Testis (tissue), 5 donors: ENCODE results near the gene KLLN. TPM values are rescaled to one million over a fixed set of nuclear protein-coding genes. Genes with fewer than 3 reads are reported as not detected.
"Not testable (repeated sequence)": the region's sequence is repeated elsewhere in the genome, so short reads cannot be mapped to it uniquely, and the experiment has no call there.

Source experiments
- DNase-seq: peaks from one replicate; pipeline ENCODE4 v3.0.0-alpha.2; 2019
- H3K27ac ChIP-seq, 2 donors: fragments of 200-600 bp; sonication (generic); one replicate each; pipeline ENCODE4 v1.5.1; 2019
- H3K27me3 ChIP-seq: fragments of 200-600 bp; sonication (generic); one replicate; pipeline ENCODE4 v1.5.1; 2019
- H3K36me3 ChIP-seq: fragments of 200-600 bp; sonication (generic); one replicate; pipeline ENCODE4 v1.5.1; 2017; ENCODE audit warnings: low read depth; ENCODE audit errors: missing control alignments
- H3K4me1 ChIP-seq: fragments of 200-600 bp; sonication (generic); one replicate; pipeline ENCODE4 v1.5.1; 2019
- H3K4me3 ChIP-seq, 2 donors: fragments of 200-600 bp; sonication (generic); one replicate each; pipeline ENCODE4 v1.5.1; 2017 to 2019
- H3K9me3 ChIP-seq: fragments of 200-600 bp; sonication (generic); one replicate; pipeline ENCODE4 v1.5.1; 2017
- POLR2A ChIP-seq: fragments of 450-650 bp; IDR thresholded peaks from one replicate; pipeline ENCODE4 v1.6.1; 2017; ENCODE audit warnings: antibody characterized with exemption, mild to moderate bottlenecking, moderate library complexity
- WGBS, 2 donors: methylation state at CpG; one replicate each; pipeline ENCODE4 v1.1.5; 2018; 5-methylcytosine and 5-hydroxymethylcytosine counted together
- intact Hi-C: fragments of 100-400 bp; cut with DNase I; formaldehyde crosslinking; loops from one replicate; pipeline ENCODE4 v1.15.1; 2023; ENCODE audit warnings: low total_unique reads
- long read RNA-seq, 2 donors: transcript quantifications; one replicate each; lab custom pipeline, GENCODE V29; 2026
- polyA plus RNA-seq: library from polyadenylated mRNA; stranded (reverse); fragments of 350-450 nt; fragmentation: Illumina TruSeq; extraction: RNeasy Lipid Tissue Mini Kit (QIAGEN cat#74804); gene quantifications from one replicate; pipeline ENCODE4 v1.2.3, GENCODE V29; 2014; ENCODE audit warnings: low read depth, low replicate concordance; ENCODE audit not compliant: insufficient read depth
- total RNA-seq, 2 donors: library from RNA; depleted of rRNA; stranded (reverse); fragments of >200 nt; gene quantifications; one replicate each; pipeline ENCODE4 v1.2.3, GENCODE V29; 2016
- TF ChIP-seq, protein P1 (sequence below), 3 experiments: fragments of 450-650 bp in 2 of 3; fragments of 200-600 bp in 1 of 3; sonication (generic) in 1 of 3; IDR thresholded peaks; one replicate each; pipeline ENCODE4 v1.5.1; 2016 to 2019; ENCODE audit warnings: antibody characterized with exemption in 3 of 3, mild to moderate bottlenecking in 2 of 3, moderate library complexity in 1 of 3

The KLLN gene, protein sequence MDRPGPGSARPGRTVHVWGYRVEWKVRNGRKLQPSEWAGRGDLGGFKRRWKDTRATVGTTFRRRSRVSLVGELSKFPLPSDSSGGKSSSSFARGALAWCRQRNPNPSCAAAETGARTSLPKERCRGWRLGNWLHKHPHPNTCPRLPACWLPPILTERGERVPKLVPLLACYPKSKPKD
- total RNA-seq: 1 to 10 TPM; 2.0 to 3.9 TPM
- polyA plus RNA-seq: 2.0 TPM
- long read RNA-seq, donor 1, full-length matches to known transcripts: 2 of 2 reads
- long read RNA-seq, donor 1, partial matches to known transcripts: 0 of 2 reads
- long read RNA-seq, donor 1, other reads (novel, unspliced or antisense): 0 of 2 reads
- long read RNA-seq, donor 2, full-length matches to known transcripts: 3 of 3 reads
- long read RNA-seq, donor 2, partial matches to known transcripts: 0 of 3 reads
- long read RNA-seq, donor 2, other reads (novel, unspliced or antisense): 0 of 3 reads

DNA sequence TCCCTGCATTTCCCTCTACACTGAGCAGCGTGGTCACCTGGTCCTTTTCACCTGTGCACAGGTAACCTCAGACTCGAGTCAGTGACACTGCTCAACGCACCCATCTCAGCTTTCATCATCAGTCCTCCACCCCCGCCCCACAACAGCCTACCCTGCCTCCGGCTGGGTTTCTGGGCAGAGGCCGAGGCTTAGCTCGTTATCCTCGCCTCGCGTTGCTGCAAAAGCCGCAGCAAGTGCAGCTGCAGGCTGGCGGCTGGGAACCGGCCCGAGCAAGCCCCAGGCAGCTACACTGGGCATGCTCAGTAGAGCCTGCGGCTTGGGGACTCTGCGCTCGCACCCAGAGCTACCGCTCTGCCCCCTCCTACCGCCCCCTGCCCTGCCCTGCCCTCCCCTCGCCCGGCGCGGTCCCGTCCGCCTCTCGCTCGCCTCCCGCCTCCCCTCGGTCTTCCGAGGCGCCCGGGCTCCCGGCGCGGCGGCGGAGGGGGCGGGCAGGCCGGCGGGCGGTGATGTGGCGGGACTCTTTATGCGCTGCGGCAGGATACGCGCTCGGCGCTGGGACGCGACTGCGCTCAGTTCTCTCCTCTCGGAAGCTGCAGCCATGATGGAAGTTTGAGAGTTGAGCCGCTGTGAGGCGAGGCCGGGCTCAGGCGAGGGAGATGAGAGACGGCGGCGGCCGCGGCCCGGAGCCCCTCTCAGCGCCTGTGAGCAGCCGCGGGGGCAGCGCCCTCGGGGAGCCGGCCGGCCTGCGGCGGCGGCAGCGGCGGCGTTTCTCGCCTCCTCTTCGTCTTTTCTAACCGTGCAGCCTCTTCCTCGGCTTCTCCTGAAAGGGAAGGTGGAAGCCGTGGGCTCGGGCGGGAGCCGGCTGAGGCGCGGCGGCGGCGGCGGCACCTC is at the start of gene KLLN, which contains the start of gene PTEN:
Gene KLLN (minus strand): TSS at position 481 of the 891 bp plus-strand sequence. CDS start 1,046 bp downstream, outside the sequence.
Gene PTEN (plus strand): TSS at position 573 of the 891 bp plus-strand sequence. CDS start 845 bp downstream, outside the sequence.
- peak; percentile 48 for TF ChIP-seq POLR2A
- TF ChIP-seq, protein P1, sequence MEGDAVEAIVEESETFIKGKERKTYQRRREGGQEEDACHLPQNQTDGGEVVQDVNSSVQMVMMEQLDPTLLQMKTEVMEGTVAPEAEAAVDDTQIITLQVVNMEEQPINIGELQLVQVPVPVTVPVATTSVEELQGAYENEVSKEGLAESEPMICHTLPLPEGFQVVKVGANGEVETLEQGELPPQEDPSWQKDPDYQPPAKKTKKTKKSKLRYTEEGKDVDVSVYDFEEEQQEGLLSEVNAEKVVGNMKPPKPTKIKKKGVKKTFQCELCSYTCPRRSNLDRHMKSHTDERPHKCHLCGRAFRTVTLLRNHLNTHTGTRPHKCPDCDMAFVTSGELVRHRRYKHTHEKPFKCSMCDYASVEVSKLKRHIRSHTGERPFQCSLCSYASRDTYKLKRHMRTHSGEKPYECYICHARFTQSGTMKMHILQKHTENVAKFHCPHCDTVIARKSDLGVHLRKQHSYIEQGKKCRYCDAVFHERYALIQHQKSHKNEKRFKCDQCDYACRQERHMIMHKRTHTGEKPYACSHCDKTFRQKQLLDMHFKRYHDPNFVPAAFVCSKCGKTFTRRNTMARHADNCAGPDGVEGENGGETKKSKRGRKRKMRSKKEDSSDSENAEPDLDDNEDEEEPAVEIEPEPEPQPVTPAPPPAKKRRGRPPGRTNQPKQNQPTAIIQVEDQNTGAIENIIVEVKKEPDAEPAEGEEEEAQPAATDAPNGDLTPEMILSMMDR (IDR thresholded peaks at IDR 0.05): peak in 1 of 3 experiments; percentile 7
- DNase-seq: peak; percentile 94
- Histone ChIP-seq H3K9me3 (no peaks in the 10 kb centered on the region), H3K4me3 (peak within 1 kb of the TSS; percentile 93 to 96), H3K4me1 (peaks cover 12% of the 10 kb centered on the region), H3K36me3 (no peaks in the 10 kb centered on the region), H3K27me3 (no peaks in the 10 kb centered on the region), H3K27ac (peak within 1 kb of the TSS; percentile 87 to 99)
- 0% methylated on average over 2 to 53 of the region's 89 CpGs for WGBS, 2 donors
- intact Hi-C loops: loop anchor here (10.0 kb wide), 2 partner anchors 182 to 522 kb away; no protein-coding TSS in a partner anchor

DNA sequence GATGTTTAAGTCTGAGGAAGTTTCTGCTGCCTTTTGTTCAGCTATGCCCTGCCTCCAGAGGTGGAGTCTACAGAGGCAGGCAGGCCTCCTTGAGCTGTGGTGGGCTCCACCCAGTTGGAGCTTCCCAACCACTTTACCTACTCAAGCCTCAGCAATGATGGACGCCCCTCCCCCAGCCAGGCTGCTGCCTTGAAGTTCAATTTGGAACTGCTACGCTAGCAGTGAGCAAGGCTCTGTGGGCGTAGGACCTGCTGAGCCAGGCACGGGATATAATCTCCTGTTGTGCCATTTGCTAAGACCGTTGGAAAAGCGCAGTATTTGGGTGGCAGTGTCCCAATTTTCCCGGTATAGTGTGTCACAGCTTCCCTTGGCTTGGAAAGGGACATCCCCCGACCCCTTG is 40.1 kb upstream of the KLLN start:
- H3K27ac ChIP-seq, H3K27me3 ChIP-seq, intact Hi-C loops, DNase-seq, H3K9me3 ChIP-seq, H3K4me3 ChIP-seq, H3K4me1 ChIP-seq, H3K36me3 ChIP-seq: not testable (repeated sequence)
- WGBS, 2 donors: 79 to 92% methylated on average over 8 of the region's 8 CpGs

- 95 to 99% methylated on average over 8 of the region's 8 CpGs for WGBS, 2 donors
- DNase-seq, H3K36me3 ChIP-seq, H3K27me3 ChIP-seq, H3K4me1 ChIP-seq, H3K4me3 ChIP-seq, H3K27ac ChIP-seq, H3K9me3 ChIP-seq, intact Hi-C loops: not testable (repeated sequence)
Observed at GRCh38 chr10:87897957-87898356, 34.6 kb upstream of the KLLN start.

GRCh38 chr10:87896216-87896615 is 32.9 kb upstream of the KLLN start:
- DNase-seq: no peak
- Histone ChIP-seq H3K36me3 (no peaks in the 10 kb centered on the region), H3K27me3 (no peaks in the 10 kb centered on the region), H3K27ac (no peak overlapping the region), H3K9me3 (no peaks in the 10 kb centered on the region), H3K4me1 (no peaks in the 10 kb centered on the region), H3K4me3 (no peak overlapping the region)
- TF ChIP-seq, protein P1 (IDR thresholded peaks at IDR 0.05): no peak
- no peak for TF ChIP-seq POLR2A
- intact Hi-C loops: no loop called here
- WGBS, 2 donors: 59 to 71% methylated on average over 2 of the region's 2 CpGs

DNA sequence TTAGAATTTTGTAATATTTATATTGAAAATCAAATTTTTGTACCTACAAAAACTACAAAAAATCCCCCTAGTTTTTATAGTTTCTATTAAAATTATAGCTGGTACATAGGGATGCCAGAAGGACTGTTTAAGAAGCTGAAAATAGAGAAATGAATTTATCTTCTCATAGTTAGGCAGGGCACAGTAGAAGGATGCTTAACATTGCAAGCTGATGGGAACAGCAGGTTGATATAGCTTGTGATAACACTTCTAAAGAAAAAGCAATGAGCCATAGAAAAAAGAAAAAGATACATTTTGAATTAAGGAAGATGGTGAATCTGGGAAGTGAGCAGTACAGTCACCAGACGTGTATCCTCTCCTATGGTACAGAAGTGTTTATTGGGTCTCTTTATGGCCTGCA is 32.1 kb upstream of the KLLN start:
- TF ChIP-seq POLR2A: no peak
- TF ChIP-seq, protein P1 (IDR thresholded peaks at IDR 0.05): no peak
- DNase-seq: no peak
- WGBS, 2 donors: 53 to 68% methylated on average over 1 of the region's 1 CpG
- Histone ChIP-seq H3K36me3 (no peaks in the 10 kb centered on the region), H3K9me3 (no peaks in the 10 kb centered on the region), H3K4me3 (no peak overlapping the region), H3K27me3 (no peaks in the 10 kb centered on the region), H3K4me1 (no peaks in the 10 kb centered on the region), H3K27ac (no peak overlapping the region)
- intact Hi-C loops: no loop called here
